ENCODE results near the gene ZFYVE9. TPM values are rescaled to one million over a fixed set of nuclear protein-coding genes. Genes with fewer than 3 reads are reported as not detected.
"Not testable (repeated sequence)": the region's sequence is repeated elsewhere in the genome, so short reads cannot be mapped to it uniquely, and the experiment has no call there.

ZFYVE9 gene
- total RNA-seq, 1 donor from 2014 or later: 11.1 TPM

DNA sequence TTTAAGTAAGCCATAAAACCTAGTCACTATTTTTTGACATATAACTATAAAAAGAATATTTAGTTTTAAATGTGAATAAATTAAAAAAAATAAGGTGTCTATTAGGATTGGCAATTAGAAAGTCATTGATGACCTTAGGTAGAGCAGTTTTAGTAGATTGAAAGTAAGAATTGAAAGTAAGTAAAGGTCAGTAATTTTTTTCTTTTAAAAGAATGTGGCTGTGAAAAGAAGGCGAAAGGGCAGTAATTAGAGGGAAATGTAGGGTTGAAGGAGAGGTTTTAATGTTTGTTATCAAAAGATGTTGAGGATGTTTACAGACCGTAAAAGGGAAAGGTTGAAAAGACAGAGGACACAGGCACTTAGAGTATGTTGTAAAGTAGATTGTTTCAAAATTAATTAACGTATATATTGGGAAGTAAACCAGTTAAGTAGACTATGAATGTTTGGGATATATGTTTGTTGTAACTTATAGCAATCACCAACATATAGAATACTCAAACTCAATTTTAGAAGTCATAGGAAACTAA is 41.0 kb downstream of the ZFYVE9 start:
- DNase-seq (ENCODE audit: low spot score) (no peak), ATAC-seq (no peak)

DNA sequence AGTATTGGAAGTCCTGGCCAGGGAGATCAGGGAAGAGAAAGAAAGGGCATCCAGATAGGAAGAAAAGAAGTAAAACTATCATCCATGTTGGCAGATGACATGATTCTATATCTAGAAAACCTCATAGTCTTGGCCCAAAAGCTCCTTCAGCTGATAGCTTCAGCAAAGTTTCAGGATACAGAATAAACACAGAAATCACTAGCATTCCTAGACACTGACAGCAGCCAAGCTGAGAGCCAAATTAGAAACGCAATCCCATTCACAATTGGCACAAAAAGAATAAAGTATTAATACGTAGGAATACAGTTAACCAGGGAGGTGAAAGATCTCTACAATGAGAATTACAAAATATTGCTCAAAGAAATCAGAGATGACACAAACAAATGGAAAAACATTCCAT is 44.6 kb downstream of the ZFYVE9 start:
- DNase-seq (ENCODE audit: low spot score): no peak
- ATAC-seq: no peak

DNA sequence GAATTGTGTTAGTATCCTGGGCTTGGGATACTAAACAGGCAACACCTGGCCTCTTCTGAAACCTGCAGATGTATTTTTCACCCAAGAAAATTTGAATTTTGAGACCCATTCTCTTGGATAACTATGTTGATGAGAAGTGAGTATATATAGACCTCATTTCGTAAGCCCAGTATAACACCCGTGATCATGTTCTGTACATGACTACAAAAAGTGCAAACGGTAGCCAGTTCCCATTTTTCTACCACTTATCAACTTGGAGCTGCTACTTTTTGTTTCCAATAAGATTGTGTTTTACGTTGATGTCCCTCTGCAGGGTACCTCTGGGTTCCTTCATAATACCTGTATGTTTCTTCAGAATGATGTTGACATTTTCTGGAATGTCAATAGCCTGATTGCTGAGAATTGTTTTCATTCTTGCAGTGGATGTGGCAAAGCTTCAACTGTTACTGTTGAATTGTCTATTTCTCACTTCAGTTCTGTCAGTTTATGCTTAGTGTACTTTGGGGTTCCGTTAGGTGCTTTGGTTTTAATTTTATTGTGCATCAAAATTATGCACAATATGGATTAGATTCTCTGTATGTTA is 48.1 kb downstream of the ZFYVE9 start:
- ATAC-seq: no peak
- no peak for DNase-seq (ENCODE audit: low spot score)

DNA sequence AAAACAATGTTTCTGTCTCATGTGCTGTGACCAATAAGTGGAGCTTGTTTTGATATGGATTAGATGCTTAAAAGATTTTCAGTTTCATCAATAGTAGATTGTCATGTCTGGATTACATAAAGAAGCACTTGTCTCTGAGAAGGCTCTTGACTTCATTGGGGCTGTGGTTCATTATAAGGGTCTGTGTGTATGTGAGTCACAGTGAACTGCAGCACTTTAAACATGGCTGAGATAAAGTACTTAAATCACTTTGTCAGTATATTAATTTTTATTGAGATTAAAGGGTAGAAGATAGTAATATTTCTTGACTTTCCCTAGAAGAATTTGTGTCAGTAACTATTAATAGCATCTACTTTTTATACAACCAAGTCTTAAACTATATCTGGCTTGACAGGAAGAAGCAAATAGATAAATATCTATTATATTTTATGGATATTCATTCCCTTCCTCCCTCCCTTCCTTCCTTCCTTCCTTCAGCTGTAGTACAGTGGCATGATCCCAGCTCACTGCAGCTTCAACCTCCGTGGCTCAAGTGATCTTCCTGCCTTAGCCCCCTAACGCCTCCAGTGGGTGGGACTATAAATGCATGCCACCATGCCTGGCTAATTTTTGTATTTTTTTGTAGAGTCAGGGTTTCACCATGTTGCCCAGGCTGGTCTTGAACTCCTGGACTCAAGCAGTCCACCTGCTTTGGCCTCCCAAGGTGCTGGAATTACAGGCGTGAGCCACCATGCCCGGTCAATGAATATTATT is 48.8 kb downstream of the ZFYVE9 start:
- ATAC-seq (no peak), DNase-seq (ENCODE audit: low spot score) (no peak)

DNA sequence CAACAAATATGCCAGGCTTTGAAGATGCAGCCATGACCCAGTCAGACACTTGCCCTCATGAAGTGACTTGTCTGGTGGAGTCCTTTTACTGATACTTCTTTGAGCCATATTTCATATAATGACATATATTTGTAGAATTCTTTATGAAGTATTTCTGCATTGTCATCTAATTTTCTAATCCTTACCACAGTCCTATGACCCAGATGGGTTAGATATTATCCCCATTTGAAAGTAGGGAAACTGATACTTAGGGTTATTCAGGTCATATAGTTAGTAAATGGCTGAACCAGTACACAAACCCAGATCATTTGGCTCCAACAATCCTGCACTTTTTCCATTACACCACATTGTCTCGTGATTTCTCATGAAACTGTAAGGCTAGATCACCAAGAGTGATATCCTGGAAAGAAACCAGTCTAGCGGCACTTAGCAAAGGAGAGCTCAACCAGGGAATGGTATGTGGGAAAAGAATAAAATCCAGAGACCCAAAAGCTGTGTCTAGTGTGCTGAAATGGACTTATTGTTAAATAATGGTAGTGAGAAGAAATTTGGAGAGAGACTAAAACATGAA is 49.6 kb downstream of the ZFYVE9 start:
- DNase-seq (ENCODE audit: low spot score): no peak
- ATAC-seq: no peak

DNA sequence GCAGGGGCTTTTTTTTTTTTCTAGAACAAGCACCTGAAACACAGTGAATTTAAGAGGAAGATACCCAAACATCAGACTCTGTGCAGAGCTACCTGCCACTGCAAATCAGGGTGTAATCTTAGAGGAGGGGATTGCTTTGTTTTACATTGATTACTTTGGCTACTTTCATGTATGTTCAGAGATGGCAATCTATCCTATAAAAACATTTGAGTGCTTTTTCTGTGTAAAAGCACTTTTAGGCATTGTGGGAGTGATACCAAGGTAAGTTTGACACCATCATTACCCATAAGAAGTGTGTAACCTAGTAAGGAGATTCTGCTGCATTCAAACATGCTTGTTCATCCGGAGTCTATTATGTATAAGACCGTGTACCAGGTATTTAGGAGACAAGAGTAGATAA is 50.1 kb downstream of the ZFYVE9 start:
- DNase-seq (ENCODE audit: low spot score) (no peak), ATAC-seq (no peak)

DNA sequence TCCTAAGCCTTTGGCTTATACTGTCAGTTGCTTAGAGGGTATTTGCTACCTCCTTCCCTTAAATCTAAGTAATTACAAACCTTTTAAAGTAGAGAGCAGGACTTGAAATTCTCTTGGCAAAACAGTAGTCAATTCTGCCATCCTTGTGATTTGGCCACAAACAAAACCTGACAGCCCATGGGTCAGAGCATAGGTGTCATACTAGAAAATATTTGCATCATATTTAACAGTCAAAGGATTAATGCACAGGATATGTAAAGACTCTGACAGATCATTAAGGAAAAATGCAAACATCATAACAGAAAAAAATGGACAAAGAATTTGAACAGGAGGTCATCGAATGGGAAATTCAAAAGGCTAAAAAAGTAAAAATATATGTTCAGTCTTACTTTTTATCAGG is 50.5 kb downstream of the ZFYVE9 start:
- no peak for DNase-seq (ENCODE audit: low spot score)
- no peak for ATAC-seq

DNA sequence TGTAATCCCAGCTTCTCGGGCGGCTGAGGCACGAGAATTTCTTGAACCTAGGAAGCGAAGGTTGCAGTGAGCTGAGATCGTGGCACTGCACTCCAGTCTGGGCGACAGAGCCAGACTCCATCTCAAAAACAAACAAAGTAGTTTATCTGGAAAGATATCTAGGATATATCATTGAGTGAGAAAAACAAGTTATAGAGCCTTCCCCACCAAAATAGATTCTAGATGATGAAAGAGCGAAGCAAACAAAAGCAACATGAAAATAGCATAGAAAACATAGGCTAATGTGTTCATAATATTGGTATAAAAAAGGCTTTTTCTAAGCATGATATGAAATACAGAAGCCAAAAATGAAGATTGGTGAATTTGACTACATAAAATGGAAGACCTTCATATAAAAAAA is 52.1 kb downstream of the ZFYVE9 start:
- ATAC-seq (no peak), DNase-seq (ENCODE audit: low spot score) (no peak)

DNA sequence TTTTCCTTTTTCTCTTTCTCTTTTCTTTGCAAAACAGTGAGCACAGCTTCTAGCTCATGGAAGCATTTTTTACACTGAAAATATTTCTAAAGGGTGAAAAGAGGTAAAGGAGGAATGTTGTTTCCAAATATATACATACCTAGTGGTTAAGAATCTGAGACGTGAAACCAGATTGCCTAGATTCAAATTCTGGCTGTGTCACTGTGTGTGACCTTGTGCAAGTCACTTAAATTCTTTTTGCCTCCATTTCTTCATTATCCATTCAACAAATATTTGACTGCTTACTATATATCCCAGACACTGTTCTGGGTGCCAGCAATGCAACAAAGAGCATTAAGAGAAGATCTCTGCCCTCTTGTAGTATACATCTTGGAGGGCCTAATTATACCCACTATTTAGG is 53.3 kb downstream of the ZFYVE9 start:
- DNase-seq (ENCODE audit: low spot score) (no peak), ATAC-seq (no peak)

DNA sequence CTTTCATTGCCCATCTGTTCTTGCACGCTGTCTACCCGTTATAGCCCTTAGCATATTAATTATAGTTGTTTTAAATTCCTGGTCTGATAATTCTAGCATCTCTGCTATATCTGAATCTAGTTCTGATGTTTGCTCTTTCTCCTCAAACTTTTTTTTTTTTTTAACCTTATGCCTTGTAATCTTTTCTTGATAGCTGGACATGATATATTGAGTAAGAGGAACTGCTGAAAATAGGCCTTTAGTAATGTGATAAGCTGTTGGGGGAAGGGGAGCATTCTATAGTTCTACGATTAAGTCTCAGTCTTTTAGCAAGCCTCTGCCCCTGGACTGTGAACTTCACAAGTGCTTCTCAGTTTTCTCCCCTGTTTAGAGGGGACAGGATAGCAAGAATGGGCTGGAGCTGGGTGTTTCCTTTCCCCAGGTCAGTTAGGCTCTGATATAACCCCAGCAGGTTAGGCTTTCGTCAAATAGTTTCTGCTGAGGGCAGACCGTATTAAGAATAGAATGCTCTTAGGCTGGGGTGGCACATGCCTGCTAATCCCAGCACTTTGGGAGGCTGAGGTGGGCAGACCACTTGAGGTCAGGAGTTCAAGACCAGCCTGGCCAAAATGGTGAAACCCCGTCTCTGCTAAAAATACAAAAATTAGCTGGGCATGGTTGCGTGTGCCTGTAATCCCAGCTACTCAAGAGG is 62.2 kb downstream of the ZFYVE9 start:
- DNase-seq (ENCODE audit: low spot score) (no peak), ATAC-seq (no peak)

DNA sequence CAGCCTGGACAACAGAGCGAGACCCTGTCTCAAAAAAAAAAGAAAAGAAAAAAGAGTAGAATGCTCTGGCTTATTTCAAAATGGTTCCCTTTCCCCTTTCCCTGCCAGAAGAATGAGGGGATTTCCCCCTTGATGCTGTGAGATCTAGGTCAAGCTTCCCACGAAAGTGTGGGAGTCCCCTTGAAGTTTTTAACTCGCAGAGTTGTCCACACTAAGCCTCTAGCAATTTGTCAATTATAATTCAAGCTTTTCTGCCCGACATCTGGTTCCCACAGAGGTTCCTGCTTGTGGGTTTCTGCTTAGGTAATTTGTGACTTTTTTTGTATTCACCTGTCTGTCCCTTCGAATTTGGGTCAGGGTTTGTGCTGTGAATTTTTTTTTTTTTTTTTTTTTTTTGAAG is 62.8 kb downstream of the ZFYVE9 start:
- no peak for ATAC-seq
- DNase-seq (ENCODE audit: low spot score): no peak

DNA sequence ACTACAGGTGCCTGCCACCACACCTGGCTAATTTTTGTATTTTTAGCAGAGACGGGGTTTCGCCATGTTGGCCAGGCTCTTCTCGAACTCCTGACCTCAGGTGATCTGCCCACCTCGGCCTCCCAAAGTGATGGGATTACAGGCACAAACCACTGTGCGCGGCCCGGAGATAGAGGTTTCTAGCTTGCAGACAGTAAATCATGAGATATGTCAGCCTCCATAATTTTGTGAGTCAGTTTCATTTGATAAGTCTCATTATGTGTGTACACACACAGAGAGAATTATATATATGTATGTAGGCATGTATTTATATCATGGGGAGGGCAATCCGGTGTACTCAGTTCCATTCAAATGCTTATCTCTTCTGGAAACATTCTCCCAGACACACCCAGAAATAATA is 64.8 kb downstream of the ZFYVE9 start:
- ATAC-seq; DNase-seq (ENCODE audit: low spot score): not testable (repeated sequence)

DNA sequence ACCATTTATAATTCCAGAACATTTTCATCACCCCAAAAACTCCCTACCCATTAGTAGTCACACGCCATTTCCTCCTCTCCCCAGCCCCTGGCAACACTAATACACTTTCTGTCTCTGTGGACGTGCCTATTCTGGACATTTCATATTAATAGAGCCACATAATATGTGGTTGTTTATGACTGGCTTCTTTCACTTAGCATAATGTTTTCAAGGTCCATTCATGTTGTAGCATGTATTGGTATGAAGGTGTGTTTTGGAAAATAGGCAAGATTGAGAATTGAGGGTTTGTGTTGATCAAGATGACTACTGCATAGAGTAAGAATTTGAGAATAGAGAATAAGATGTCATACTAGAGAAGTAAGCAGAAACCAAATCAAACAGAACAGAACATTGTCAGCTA is 67.5 kb downstream of the ZFYVE9 start:
- DNase-seq (ENCODE audit: low spot score) (no peak), ATAC-seq (no peak)

DNA sequence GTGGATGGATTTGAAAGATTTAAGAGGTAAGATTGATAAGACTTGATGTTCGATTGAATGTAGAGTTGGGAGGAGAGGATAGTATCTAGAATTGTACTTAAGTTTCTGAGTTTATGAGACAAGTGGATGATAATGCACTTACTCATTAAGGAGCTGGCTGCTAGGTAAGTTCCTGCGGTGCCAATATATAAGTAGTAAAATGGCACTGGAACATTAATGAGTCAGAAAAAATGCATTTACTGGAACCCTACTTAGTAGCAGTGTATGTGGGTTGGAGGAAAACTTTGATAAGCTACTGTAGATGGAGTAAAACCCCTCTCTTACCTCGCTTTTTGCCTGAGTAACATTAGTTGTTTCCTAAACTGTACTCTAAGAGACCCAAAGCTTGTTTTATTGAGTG is 68.2 kb downstream of the ZFYVE9 start:
- no peak for DNase-seq (ENCODE audit: low spot score)
- ATAC-seq: no peak

DNA sequence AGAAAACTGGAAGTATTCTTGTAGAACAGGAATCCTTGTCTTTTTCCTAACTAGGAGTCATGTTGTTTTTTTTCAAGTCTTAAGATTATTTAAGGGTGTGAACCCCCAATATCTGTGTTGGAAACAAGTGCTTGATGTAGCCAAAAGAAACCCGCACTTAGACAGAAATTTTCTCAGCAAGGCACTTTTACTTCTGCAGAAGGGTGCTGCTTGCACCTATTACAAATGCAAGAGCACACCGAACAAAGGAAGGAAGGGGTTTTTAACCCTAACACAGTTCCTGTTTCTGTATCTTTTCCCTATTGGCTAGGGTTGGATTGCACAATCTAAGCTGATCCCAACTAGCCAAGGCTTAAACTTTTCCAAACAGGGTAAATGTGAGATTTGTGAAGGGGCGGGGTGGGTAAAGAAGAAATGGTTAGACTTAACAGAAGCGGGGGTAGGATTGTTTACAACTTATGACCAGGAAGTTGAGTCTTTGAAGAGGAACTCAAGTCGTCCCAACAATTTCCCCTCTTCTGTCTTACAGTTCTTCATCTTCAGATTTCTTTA is 75.1 kb downstream of the ZFYVE9 start:
- DNase-seq (ENCODE audit: low spot score) (no peak), ATAC-seq (no peak)

DNA sequence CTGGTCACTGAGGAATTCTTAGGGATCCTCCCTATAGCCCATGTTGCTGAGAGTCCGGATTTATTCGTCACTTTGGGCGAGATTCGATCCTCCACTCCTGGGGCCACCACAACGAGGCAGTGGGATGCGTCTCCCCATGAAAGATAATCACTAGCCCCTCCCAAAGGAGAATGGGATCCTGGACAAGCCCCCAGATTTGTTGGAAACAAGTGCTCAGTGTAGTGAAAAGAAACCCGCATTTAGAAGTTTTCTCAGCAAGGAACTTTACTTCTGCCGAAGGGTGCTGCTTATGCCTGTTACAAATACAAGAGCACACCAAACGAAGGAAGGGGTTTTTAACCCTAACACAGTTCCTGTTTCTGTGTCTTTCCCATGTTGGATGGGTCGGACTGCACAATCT is 83.3 kb downstream of the ZFYVE9 start:
- DNase-seq (ENCODE audit: low spot score) (no peak), ATAC-seq (no peak)

DNA sequence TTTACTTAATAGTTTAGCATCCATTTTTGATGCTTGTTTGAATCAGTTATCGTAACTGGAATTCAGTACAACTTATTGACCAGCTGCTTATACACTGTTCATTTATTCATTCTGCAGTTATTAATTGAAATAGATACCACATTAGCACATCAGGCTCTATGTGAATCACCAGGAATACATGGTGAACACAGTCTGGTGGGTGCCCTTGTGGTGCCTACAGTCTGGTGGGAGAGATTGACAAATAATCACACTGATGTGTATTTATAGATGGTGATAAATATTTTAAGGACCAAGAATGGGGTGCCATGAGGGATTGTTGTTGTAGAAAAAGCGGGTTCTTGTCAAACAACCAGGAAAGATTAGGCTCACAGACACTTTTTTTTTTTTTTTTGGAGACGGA is 87.6 kb downstream of the ZFYVE9 start:
- DNase-seq (ENCODE audit: low spot score) (no peak), ATAC-seq (no peak)

DNA sequence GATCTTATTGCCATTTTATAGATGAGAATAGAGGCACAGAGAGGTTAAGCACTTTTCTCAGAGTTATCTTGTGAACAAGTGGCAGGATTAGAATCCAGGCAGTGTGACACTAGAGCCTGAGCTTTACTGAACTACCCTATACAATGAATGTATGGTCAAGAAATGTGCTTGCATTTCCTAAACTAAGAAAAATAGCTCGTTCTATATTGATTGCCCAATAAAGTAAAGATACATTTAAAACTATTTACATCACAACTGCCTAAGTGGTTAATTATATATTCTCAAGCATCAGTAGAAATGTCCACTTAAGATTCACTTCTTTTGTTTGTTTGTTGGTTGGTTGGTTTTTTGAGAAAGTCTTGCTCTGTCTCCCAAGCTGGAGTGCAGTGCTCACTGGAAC is 91.6 kb downstream of the ZFYVE9 start:
- no peak for DNase-seq (ENCODE audit: low spot score)
- ATAC-seq: no peak

DNA sequence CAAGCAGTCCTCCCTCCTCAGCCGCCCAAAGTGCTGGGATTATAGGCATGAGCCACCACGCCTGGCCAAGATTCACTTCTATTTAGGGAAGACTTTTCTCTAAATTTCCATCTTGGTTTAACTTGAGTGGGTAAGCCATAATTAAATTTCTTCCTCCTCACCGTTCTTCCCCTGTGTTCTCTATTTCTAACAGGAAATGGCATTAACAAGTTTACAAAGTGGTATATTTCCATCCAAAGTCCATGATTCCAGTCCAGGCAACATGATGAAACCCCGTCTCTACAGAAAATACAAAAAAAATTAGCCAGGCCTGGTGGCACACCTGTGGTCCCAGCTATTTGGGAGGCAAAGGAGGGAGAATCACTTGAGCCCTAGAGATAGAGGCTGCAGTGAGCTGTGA is 92.1 kb downstream of the ZFYVE9 start:
- no peak for ATAC-seq

DNA sequence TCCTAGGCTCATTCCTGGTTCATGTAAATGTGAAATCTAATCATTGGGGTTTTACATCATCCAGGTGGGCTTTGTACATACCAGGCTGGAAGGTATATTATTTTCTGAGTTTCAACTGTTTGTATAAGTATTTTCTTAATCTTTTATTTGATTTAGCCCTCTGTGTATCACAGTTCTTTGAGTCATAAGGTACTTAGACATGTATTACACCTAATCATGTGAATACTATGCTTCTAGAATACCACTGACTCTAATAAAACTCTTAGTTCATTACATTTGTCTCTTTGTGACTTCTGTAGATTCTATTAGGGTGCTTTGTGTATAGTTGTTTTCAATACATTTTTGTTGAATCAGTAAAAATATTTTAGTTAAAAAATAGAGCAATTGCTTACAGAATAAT is 92.8 kb downstream of the ZFYVE9 start:
- ATAC-seq: no peak
- no peak for DNase-seq (ENCODE audit: low spot score)

More for the DNA sequence above, 92.1 kb downstream of the ZFYVE9 start:
- DNase-seq (ENCODE audit: low spot score): no peak

DNA sequence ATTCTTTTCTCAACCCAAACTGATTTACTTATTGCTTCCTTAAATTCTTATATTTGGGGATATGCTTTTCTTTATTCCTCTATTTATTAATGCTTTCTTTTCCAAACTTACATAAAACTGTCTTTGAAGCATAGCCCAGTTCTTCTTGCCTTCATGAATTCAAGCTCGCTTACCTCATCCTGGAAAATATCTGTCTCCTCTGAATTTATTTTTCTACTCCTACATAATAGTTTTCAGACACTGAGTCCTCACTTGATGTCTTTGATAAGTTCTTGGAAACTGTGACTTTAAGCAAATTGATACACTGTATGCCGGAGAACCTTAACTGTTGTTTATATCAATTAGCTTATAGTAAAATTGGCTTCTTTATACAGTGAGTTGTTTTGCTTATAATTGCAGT is 93.8 kb downstream of the ZFYVE9 start:
- DNase-seq (ENCODE audit: low spot score) (no peak), ATAC-seq (no peak)

DNA sequence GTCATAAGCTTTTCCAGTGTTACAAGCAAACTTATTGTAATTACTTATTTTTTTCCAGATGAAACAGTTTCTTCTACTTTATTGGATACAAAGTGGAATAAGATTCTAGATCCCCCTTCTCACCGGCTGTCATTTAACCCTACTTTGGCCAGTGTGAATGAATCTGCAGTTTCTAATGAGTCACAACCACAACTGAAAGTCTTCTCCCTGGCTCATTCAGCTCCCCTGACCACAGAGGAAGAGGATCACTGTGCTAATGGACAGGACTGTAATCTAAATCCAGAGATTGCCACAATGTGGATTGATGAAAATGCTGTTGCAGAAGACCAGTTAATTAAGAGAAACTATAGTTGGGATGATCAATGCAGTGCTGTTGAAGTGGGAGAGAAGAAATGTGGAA is 95.5 kb downstream of the ZFYVE9 start:
- DNase-seq (ENCODE audit: low spot score) (no peak), ATAC-seq (no peak)
